ENCODE data around the gene SMAD6. TPM values are rescaled to one million over a fixed set of nuclear protein-coding genes. Genes with fewer than 3 reads are reported as not detected.

SMAD6 gene
- total and polyA plus RNA-seq, 10 of the 15 experiments (the other 5 are each of a cell fraction or from before 2014, with no cell fraction given) = under 0.01 to 0.10 (median 0.03) TPM; not detected in 7

DNA sequence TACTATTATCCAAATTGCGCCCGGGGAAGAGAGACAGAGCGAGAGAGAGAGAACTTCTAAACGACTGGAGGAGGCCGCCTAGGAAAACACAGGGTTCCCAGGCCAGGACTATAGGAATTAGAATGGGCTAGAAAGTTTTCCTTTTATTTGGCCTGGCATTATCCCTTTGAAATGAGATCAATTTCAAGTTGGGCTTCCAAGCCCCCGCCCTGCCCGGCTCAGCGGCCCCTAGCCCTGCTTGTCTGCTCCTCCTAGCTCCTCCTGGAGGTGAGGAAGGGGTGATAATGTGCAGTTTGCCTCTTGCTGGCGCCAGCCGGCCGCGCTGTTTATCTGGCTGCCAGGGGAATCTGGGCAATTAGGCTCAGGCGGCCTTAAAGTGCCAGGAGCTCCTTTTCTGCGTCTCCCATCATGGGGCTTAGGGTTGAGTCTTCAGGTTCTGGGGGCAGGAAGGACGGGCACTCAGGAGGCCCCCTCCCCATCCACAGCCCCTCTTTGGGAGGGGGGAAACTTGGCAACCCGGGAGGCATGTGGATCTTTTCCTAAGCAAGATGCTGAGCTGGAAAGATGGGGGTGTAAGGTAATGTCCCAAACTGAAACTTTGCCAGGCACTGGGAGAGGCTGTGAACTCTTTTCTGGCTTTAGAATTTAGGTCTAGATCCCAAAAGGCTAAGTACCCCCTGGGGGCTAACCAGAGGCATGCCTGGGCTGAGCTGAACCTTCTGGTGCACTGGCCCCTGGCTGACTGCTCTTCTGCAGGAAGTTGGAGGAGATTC, 5.5 kb downstream of the SMAD6 start:
- CTCF ChIA-PET = interaction anchor here (0.6 to 1.3 kb wide), 6 partner anchors 51 to 144 kb away, joined by 3 to 4 read pairs (median 3); no protein-coding TSS in a partner anchor
- ATAC-seq (no peak), FAIRE-seq (no peak), DNase-seq (ENCODE audit: low read depth, low spot score) (no peak)
- Histone ChIP-seq H3K27ac (ENCODE audit: control insufficient read depth, insufficient read depth) (no peak overlapping the region), H3K36me3 (ENCODE audit: control insufficient read depth in 2 of 2, insufficient read depth in 2 of 2, low read length in 1 of 2) (no peaks in the 10 kb centered on the region), H3K79me2 (ENCODE audit: control insufficient read depth, insufficient read depth, low read length) (no peaks in the 10 kb centered on the region), H3K9ac (ENCODE audit: control insufficient read depth, insufficient read depth, low read length) (no peak overlapping the region), H4K20me1 (ENCODE audit: control insufficient read depth, insufficient read depth) (peaks cover 4% of the 10 kb centered on the region), H3K4me2 (ENCODE audit: control insufficient read depth, insufficient read depth) (no peak overlapping the region), H3K4me3 (no peak overlapping the region), H3K9me3 (replicated peaks; ENCODE audit: control insufficient read depth, insufficient read depth, low read length) (no peaks in the 10 kb centered on the region), H2AFZ (ENCODE audit: control insufficient read depth, low read depth, low read length) (no peak overlapping the region), H3K4me1 (ENCODE audit: control insufficient read depth, insufficient read depth, low read length) (peaks cover 15% of the 10 kb centered on the region), H3K27me3 (replicated peaks in 1 of 2; ENCODE audit: control insufficient read depth in 2 of 2, insufficient read depth in 2 of 2, low read length in 1 of 2) (peaks cover 9 to 12% of the 10 kb centered on the region in 2 experiments)
- BruUV-seq (replicated peaks) = no TSS peak
- RAD21 ChIA-PET (ENCODE audit: unreplicated experiment) = interaction anchor here (0.7 kb wide), 1 partner anchor 785 kb away, joined by 3 read pairs; no protein-coding TSS in a partner anchor
- intact Hi-C loops (cut with micrococcal nuclease; ENCODE audit: unreplicated experiment) (loop anchor here (10.0 kb wide), 1 partner anchor 93 kb away; no protein-coding TSS in a partner anchor), in situ Hi-C loops (cut with MboI) (no loop called here)
- TF ChIP-seq ZNF274 (IDR thresholded peaks at IDR 0.05; ENCODE audit: insufficient read depth, insufficient read length) (no peak), PML (IDR thresholded peaks at IDR 0.05; ENCODE audit: low read length) (no peak), MXI1 (IDR thresholded peaks at IDR 0.05; ENCODE audit: low read depth, low read length) (no peak), ZBED1 (IDR thresholded peaks at IDR 0.05; ENCODE audit: borderline replicate concordance) (no peak), SRF (IDR thresholded peaks at IDR 0.05; ENCODE audit: low read depth in 2 of 2, low read length in 2 of 2) (no peak), CREB1 (IDR thresholded peaks at IDR 0.05; ENCODE audit: low read depth) (no peak), NFYB (IDR thresholded peaks at IDR 0.05; ENCODE audit: insufficient read depth, low read depth, low read length) (no peak)
- TF ChIP-seq, protein P1, sequence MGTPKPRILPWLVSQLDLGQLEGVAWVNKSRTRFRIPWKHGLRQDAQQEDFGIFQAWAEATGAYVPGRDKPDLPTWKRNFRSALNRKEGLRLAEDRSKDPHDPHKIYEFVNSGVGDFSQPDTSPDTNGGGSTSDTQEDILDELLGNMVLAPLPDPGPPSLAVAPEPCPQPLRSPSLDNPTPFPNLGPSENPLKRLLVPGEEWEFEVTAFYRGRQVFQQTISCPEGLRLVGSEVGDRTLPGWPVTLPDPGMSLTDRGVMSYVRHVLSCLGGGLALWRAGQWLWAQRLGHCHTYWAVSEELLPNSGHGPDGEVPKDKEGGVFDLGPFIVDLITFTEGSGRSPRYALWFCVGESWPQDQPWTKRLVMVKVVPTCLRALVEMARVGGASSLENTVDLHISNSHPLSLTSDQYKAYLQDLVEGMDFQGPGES (IDR thresholded peaks at IDR 0.05) = no peak
- TF ChIP-seq, protein P2, sequence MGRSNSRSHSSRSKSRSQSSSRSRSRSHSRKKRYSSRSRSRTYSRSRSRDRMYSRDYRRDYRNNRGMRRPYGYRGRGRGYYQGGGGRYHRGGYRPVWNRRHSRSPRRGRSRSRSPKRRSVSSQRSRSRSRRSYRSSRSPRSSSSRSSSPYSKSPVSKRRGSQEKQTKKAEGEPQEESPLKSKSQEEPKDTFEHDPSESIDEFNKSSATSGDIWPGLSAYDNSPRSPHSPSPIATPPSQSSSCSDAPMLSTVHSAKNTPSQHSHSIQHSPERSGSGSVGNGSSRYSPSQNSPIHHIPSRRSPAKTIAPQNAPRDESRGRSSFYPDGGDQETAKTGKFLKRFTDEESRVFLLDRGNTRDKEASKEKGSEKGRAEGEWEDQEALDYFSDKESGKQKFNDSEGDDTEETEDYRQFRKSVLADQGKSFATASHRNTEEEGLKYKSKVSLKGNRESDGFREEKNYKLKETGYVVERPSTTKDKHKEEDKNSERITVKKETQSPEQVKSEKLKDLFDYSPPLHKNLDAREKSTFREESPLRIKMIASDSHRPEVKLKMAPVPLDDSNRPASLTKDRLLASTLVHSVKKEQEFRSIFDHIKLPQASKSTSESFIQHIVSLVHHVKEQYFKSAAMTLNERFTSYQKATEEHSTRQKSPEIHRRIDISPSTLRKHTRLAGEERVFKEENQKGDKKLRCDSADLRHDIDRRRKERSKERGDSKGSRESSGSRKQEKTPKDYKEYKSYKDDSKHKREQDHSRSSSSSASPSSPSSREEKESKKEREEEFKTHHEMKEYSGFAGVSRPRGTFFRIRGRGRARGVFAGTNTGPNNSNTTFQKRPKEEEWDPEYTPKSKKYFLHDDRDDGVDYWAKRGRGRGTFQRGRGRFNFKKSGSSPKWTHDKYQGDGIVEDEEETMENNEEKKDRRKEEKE (IDR thresholded peaks at IDR 0.05) = no peak
- SMC1A ChIA-PET (ENCODE audit: uncharacterized antibody, unreplicated experiment) = interaction anchor here (0.9 kb wide), 1 partner anchor 64 kb away, joined by 4 read pairs; no protein-coding TSS in a partner anchor
- POLR2A ChIA-PET = no interaction called here
- WGBS (ENCODE audit: insufficient coverage, insufficient replicate concordance, low lambda C conversion rate, missing lambda C conversion rate) = 57% methylated on average over 16 of the region's 16 CpGs

Measured in GM12878 (cell line).